ENCODE data around the gene ARHGEF2. TPM values are rescaled to one million over a fixed set of nuclear protein-coding genes. Genes with fewer than 3 reads are reported as not detected.

Gene ARHGEF2
- polyA plus RNA-seq, 2 of the 4 experiments (the other 2 are of a cell fraction): 21.3 to 67.4 TPM

- TF ChIP-seq ESRRA (IDR thresholded peaks at IDR 0.05; ENCODE audit: borderline replicate concordance, low read length) (no peak), RFX5 (IDR thresholded peaks at IDR 0.05) (no peak), BHLHE40 (IDR thresholded peaks at IDR 0.05; ENCODE audit: low read depth, low read length) (no peak), ATOH8 (CRISPR knock-in tag; IDR thresholded peaks at IDR 0.05; ENCODE audit: low read depth) (no peak), CEBPB (IDR thresholded peaks at IDR 0.05) (no peak), HOXB5 (CRISPR knock-in tag; IDR thresholded peaks at IDR 0.05) (no peak), PHF8 (IDR thresholded peaks at IDR 0.05; ENCODE audit: borderline replicate concordance, low read depth) (0 out of 2 replicates have a peak, but pooled peaks have one; percentile 8), MAFK (IDR thresholded peaks at IDR 0.05; ENCODE audit: partially characterized antibody) (no peak), RNF2 (IDR thresholded peaks at IDR 0.05; ENCODE audit: borderline replicate concordance, low read depth) (no peak), CHD4 (IDR thresholded peaks at IDR 0.05; ENCODE audit: borderline replicate concordance) (no peak), CBX8 (IDR thresholded peaks at IDR 0.05) (no peak), CBX2 (IDR thresholded peaks at IDR 0.05; ENCODE audit: borderline replicate concordance, low read depth) (no peak), POLR2A (IDR thresholded peaks at IDR 0.05; ENCODE audit: low read length) (peak; percentile 55), RAD21 (conservative IDR thresholded peaks at IDR 0.05 in 1 of 2, IDR thresholded peaks at IDR 0.05 in 1 of 2) (no peak), CTCF (IDR thresholded peaks at IDR 0.05) (no peak), RCOR1 (IDR thresholded peaks at IDR 0.05; ENCODE audit: low read depth, low read length) (no peak), NPAS2 (CRISPR knock-in tag; IDR thresholded peaks at IDR 0.05; ENCODE audit: borderline replicate concordance) (no peak), KDM5A (IDR thresholded peaks at IDR 0.05) (no peak), ZNF302 (CRISPR knock-in tag; IDR thresholded peaks at IDR 0.05) (no peak), TP53 (CRISPR knock-in tag; IDR thresholded peaks at IDR 0.05) (no peak), POLR2AphosphoS2 (conservative IDR thresholded peaks at IDR 0.05; ENCODE audit: low read length) (peak; percentile 55), HDAC2 (IDR thresholded peaks at IDR 0.05) (no peak), FOXS1 (CRISPR knock-in tag; IDR thresholded peaks at IDR 0.05) (no peak), ZC3H11A (IDR thresholded peaks at IDR 0.05) (no peak), KDM1A (IDR thresholded peaks at IDR 0.05; ENCODE audit: low read depth) (no peak), MAZ (IDR thresholded peaks at IDR 0.05; ENCODE audit: borderline replicate concordance, low read depth, low read length) (no peak), FOSB (CRISPR knock-in tag; IDR thresholded peaks at IDR 0.05) (0 out of 2 replicates have a peak, but pooled peaks have one; percentile 63), RARB (CRISPR knock-in tag; IDR thresholded peaks at IDR 0.05) (no peak), EHF (CRISPR knock-in tag; IDR thresholded peaks at IDR 0.05) (no peak), E2F6 (IDR thresholded peaks at IDR 0.05; ENCODE audit: borderline replicate concordance, low read depth) (no peak), ZFP36 (IDR thresholded peaks at IDR 0.05; ENCODE audit: borderline replicate concordance, partially characterized antibody) (no peak), NFE2L2 (conservative IDR thresholded peaks at IDR 0.05; ENCODE audit: low read length) (no peak)
- TF ChIP-seq, protein P1, sequence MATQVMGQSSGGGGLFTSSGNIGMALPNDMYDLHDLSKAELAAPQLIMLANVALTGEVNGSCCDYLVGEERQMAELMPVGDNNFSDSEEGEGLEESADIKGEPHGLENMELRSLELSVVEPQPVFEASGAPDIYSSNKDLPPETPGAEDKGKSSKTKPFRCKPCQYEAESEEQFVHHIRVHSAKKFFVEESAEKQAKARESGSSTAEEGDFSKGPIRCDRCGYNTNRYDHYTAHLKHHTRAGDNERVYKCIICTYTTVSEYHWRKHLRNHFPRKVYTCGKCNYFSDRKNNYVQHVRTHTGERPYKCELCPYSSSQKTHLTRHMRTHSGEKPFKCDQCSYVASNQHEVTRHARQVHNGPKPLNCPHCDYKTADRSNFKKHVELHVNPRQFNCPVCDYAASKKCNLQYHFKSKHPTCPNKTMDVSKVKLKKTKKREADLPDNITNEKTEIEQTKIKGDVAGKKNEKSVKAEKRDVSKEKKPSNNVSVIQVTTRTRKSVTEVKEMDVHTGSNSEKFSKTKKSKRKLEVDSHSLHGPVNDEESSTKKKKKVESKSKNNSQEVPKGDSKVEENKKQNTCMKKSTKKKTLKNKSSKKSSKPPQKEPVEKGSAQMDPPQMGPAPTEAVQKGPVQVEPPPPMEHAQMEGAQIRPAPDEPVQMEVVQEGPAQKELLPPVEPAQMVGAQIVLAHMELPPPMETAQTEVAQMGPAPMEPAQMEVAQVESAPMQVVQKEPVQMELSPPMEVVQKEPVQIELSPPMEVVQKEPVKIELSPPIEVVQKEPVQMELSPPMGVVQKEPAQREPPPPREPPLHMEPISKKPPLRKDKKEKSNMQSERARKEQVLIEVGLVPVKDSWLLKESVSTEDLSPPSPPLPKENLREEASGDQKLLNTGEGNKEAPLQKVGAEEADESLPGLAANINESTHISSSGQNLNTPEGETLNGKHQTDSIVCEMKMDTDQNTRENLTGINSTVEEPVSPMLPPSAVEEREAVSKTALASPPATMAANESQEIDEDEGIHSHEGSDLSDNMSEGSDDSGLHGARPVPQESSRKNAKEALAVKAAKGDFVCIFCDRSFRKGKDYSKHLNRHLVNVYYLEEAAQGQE (IDR thresholded peaks at IDR 0.05): no peak
- TF ChIP-seq, protein P2, sequence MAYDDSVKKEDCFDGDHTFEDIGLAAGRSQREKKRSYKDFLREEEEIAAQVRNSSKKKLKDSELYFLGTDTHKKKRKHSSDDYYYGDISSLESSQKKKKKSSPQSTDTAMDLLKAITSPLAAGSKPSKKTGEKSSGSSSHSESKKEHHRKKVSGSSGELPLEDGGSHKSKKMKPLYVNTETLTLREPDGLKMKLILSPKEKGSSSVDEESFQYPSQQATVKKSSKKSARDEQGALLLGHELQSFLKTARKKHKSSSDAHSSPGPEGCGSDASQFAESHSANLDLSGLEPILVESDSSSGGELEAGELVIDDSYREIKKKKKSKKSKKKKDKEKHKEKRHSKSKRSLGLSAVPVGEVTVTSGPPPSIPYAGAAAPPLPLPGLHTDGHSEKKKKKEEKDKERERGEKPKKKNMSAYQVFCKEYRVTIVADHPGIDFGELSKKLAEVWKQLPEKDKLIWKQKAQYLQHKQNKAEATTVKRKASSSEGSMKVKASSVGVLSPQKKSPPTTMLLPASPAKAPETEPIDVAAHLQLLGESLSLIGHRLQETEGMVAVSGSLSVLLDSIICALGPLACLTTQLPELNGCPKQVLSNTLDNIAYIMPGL (CRISPR knock-in tag; IDR thresholded peaks at IDR 0.05; ENCODE audit: borderline replicate concordance): no peak
These were observed 66.9 kb downstream of the ARHGEF2 start, which contains the start of gene RIT1 (continued) for GRCh38 chr1:155911156-155912055.
